GM23338 (cell line): ENCODE data around the gene NUP98. TPM values are rescaled to one million over a fixed set of nuclear protein-coding genes. Genes with fewer than 3 reads are reported as not detected.

Experiments
- ATAC-seq: fragments of 200-7000 bp; cut with Tn5 transposase; 3 replicates; pipeline ENCODE4 v1.9.1; 2020
- DNase-seq: peaks from one replicate; pipeline ENCODE4 v3.0.0-alpha.2; 2015; ENCODE audit warnings: low spot score
- H2AFZ ChIP-seq: fragments of 200-600 bp; sonication (generic); 2 replicates; pipeline ENCODE4 v1.8.0; 2016; ENCODE audit warnings: antibody characterized with exemption, mild to moderate bottlenecking, moderate library complexity
- H3F3A ChIP-seq: fragments of 200-600 bp; sonication (generic); replicated peaks from 2 replicates; pipeline ENCODE4 v1.8.0; 2017; ENCODE audit warnings: antibody characterized with exemption, mixed run types, low read depth
- H3K27ac ChIP-seq: fragments of 200-600 bp; sonication (generic); 2 replicates; pipeline ENCODE4 v1.6.1; 2016; ENCODE audit warnings: low read depth
- H3K27me3 ChIP-seq: fragments of 200-600 bp; sonication (generic); 2 replicates; pipeline ENCODE4 v1.8.0; 2016; ENCODE audit warnings: mild to moderate bottlenecking, mixed run types, moderate library complexity; ENCODE audit not compliant: insufficient read depth
- H3K36me3 ChIP-seq: fragments of 200-600 bp; sonication (generic); 2 replicates; pipeline ENCODE4 v1.8.0; 2016; ENCODE audit warnings: mild to moderate bottlenecking; ENCODE audit not compliant: insufficient read depth
- H3K4me1 ChIP-seq: fragments of 200-600 bp; sonication (generic); 2 replicates; pipeline ENCODE4 v1.8.0; 2016; ENCODE audit warnings: mild to moderate bottlenecking, moderate library complexity; ENCODE audit not compliant: insufficient read depth
- H3K4me2 ChIP-seq: fragments of 200-600 bp; sonication (generic); 2 replicates; pipeline ENCODE4 v1.7.1; 2017; ENCODE audit warnings: mixed run types
- H3K4me3 ChIP-seq: fragments of 200-600 bp; sonication (generic); 2 replicates; pipeline ENCODE4 v1.6.1; 2016; ENCODE audit warnings: mixed run types
- H3K79me2 ChIP-seq: fragments of 200-600 bp; sonication (generic); replicated peaks from 2 replicates; pipeline ENCODE4 v1.8.0; 2017; ENCODE audit warnings: mild to moderate bottlenecking; ENCODE audit not compliant: insufficient read depth
- H3K9me2 ChIP-seq: fragments of 200-600 bp; sonication (generic); 2 replicates; pipeline ENCODE4 v1.8.0; 2017; ENCODE audit not compliant: insufficient read depth
- H4K20me1 ChIP-seq: fragments of 200-600 bp; sonication (generic); replicated peaks from 2 replicates; pipeline ENCODE4 v1.8.0; 2017; ENCODE audit warnings: mild to moderate bottlenecking; ENCODE audit not compliant: insufficient read depth
- H3K27ac Mint-ChIP-seq: 2 replicates; pipeline ENCODE4 v1.8.0; 2020; ENCODE audit warnings: inconsistent platforms, mild to moderate bottlenecking, moderate library complexity, mixed read lengths
- H3K27me3 Mint-ChIP-seq: 3 replicates; pipeline ENCODE4 v1.8.0; 2022; ENCODE audit warnings: low read depth, mild to moderate bottlenecking, moderate library complexity, mixed read lengths, inconsistent platforms; ENCODE audit not compliant: insufficient read depth, poor library complexity
- H3K36me3 Mint-ChIP-seq: 3 replicates; pipeline ENCODE4 v1.8.0; 2021; ENCODE audit warnings: low read depth, mild to moderate bottlenecking, inconsistent platforms, moderate library complexity, mixed read lengths
- H3K4me1 Mint-ChIP-seq: 3 replicates; pipeline ENCODE4 v1.8.0; 2020; ENCODE audit warnings: mild to moderate bottlenecking, inconsistent platforms, mixed read lengths
- H3K4me3 Mint-ChIP-seq: 3 replicates; pipeline ENCODE4 v1.8.0; 2021; ENCODE audit warnings: moderate library complexity, mild to moderate bottlenecking, inconsistent platforms, mixed read lengths
- H3K9me3 Mint-ChIP-seq: 3 replicates; pipeline ENCODE4 v1.8.0; 2020; ENCODE audit warnings: moderate library complexity, mild to moderate bottlenecking, inconsistent platforms, mixed read lengths
- CREB1 ChIP-seq: fragments of 250-450 bp; sonication (Bioruptor Pico); IDR thresholded peaks from 2 replicates; pipeline ENCODE4 v1.5.0; 2020; ENCODE audit warnings: low read depth, mild to moderate bottlenecking, moderate library complexity
- NANOG ChIP-seq: IDR thresholded peaks from 2 replicates; pipeline ENCODE4 v1.6.1; 2016; ENCODE audit warnings: antibody characterized with exemption, borderline replicate concordance
- POLR2AphosphoS5 ChIP-seq: IDR thresholded peaks from 2 replicates; pipeline ENCODE4 v1.6.1; 2016; ENCODE audit warnings: antibody characterized with exemption, low read depth
- STAT1 ChIP-seq: IDR thresholded peaks from one replicate; pipeline ENCODE4 v1.6.1; 2016; ENCODE audit warnings: antibody characterized with exemption; ENCODE audit not compliant: unreplicated experiment
- ZNF331 ChIP-seq: fragments of 250-450 bp; sonication (Bioruptor Pico); IDR thresholded peaks from 2 replicates; pipeline ENCODE4 v1.5.0; 2020; ENCODE audit warnings: low read depth, mild to moderate bottlenecking, moderate library complexity
- polyA plus RNA-seq: library from polyadenylated mRNA; unstranded; fragments of >200 nt; fragmentation: Nextera tagmentation; extraction: Ambion mirVana; gene quantifications from 2 replicates; pipeline ENCODE4 v1.2.1, GENCODE V29; 2016
- total RNA-seq: library from RNA; depleted of rRNA; stranded (reverse); fragments of >200 nt; shearing (Covaris generic); gene quantifications from 2 replicates; pipeline ENCODE4 v1.2.3, GENCODE V29; 2014
- TF ChIP-seq, protein P1 (sequence below), 2 experiments: fragments of 200-600 bp in 1 of 2; sonication (generic) in 1 of 2; conservative IDR thresholded peaks; 2 replicates each; pipeline versions ENCODE4 v1.5.1 to v1.6.1; 2016 to 2017; ENCODE audit warnings: antibody characterized with exemption in 2 of 2, low read depth in 2 of 2, mild to moderate bottlenecking in 2 of 2, moderate library complexity in 1 of 2
- TF ChIP-seq, protein P2 (sequence below): fragments of 250-450 bp; sonication (Bioruptor Pico); IDR thresholded peaks from 2 replicates; pipeline ENCODE4 v1.5.0; 2020; ENCODE audit warnings: mild to moderate bottlenecking, moderate library complexity

Gene NUP98
- total and polyA plus RNA-seq, 2 experiments from 2014 or later, result 23.9 to 174 TPM

DNA sequence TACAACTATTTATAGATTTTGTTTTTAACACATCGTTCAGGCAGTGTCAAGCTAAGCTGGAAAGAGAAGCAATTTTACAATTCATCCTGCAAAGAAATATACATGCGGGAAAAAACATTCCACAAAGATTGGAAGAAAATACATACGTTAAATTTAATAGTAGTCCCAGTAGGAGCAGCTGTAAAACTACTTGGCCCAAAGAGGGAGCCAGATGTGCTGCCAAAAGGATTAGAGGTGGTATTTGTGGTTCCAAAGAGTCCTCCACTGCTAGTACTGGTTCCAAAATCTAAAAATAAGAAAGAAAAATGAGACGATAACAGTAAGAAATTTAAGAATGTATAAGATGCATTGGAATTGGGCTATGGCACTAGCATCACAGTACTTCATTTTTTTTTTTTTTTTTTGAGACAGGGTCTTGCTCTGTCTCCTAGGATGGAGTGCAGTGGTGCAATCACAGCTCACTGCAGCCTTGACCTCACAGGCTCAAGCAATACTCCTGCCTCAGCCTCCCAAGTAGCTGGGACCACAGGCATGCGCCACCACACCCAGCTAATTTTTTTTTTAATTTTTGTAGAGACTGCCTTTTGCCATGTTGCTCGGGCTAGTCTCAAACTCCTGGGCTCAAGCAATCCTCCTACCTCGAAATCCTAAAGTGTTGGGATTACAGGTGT, 21.5 kb downstream of the NUP98 start:
- TF ChIP-seq, protein P1, sequence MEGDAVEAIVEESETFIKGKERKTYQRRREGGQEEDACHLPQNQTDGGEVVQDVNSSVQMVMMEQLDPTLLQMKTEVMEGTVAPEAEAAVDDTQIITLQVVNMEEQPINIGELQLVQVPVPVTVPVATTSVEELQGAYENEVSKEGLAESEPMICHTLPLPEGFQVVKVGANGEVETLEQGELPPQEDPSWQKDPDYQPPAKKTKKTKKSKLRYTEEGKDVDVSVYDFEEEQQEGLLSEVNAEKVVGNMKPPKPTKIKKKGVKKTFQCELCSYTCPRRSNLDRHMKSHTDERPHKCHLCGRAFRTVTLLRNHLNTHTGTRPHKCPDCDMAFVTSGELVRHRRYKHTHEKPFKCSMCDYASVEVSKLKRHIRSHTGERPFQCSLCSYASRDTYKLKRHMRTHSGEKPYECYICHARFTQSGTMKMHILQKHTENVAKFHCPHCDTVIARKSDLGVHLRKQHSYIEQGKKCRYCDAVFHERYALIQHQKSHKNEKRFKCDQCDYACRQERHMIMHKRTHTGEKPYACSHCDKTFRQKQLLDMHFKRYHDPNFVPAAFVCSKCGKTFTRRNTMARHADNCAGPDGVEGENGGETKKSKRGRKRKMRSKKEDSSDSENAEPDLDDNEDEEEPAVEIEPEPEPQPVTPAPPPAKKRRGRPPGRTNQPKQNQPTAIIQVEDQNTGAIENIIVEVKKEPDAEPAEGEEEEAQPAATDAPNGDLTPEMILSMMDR (conservative IDR thresholded peaks at IDR 0.05; ENCODE audit: low read depth in 2 of 2), result peak in 1 of 2 experiments; percentile 23; a peak in 1 of 4 replicates
- TF ChIP-seq CREB1 (CRISPR knock-in tag), result no peak
- Histone ChIP-seq H3K4me2 (no peak overlapping the region), H3K79me2 (peaks cover 27% of the 10 kb centered on the region), H3K27ac (no peak overlapping the region), H3K4me1 (no peaks in the 10 kb centered on the region), H3K27me3 (no peaks in the 10 kb centered on the region), H3K4me3 (no peak overlapping the region), H3F3A (peaks cover 8% of the 10 kb centered on the region), H3K9me2 (no peaks in the 10 kb centered on the region), H4K20me1 (peaks cover 24% of the 10 kb centered on the region), H2AFZ (no peak overlapping the region), H3K36me3 (peaks cover 84% of the 10 kb centered on the region)
- Mint-ChIP-seq H3K4me3 (no peak overlapping the region), H3K36me3 (peaks cover 83% of the 10 kb centered on the region), H3K27me3 (no peaks in the 10 kb centered on the region), H3K27ac (no peak overlapping the region), H3K9me3 (no peaks in the 10 kb centered on the region), H3K4me1 (no peaks in the 10 kb centered on the region)
- DNase-seq (no peak), ATAC-seq (no peak)

DNA sequence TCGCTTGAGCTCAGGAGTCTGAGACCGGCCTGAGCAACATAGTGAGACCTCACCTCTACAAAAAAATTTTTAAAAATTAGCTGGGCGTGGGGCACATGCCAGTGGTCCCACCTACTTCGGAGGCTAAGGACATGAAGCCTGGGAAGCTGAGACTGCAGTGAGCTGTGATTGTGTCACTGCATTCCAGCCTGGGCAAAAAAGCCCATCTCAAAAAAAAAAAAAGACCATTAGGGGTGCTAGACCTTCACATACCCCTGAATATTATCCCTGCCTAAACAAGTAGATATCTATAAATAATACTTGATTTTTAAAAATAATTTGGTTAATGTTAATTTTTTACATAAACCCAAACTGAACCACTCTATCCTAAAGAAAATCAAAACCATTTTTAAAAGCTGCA, 24.2 kb downstream of the NUP98 start:
- peaks cover 83% of the 10 kb centered on the region for H3K36me3 Mint-ChIP-seq
- peaks cover 80% of the 10 kb centered on the region for H3K36me3 ChIP-seq

More for the DNA sequence above, 24.2 kb downstream of the NUP98 start:
- Histone ChIP-seq H3K4me2 (no peak overlapping the region), H3F3A (peaks cover 9% of the 10 kb centered on the region; the same call in 1 of the 2 replicates), H3K4me1 (no peaks in the 10 kb centered on the region), H4K20me1 (peaks cover 18% of the 10 kb centered on the region), H3K9me2 (no peaks in the 10 kb centered on the region), H3K4me3 (no peak overlapping the region), H3K27me3 (no peaks in the 10 kb centered on the region), H3K79me2 (peaks cover 14% of the 10 kb centered on the region), H2AFZ (no peak overlapping the region), H3K27ac (no peak overlapping the region)
- no peaks in the 10 kb centered on the region for H3K4me1 Mint-ChIP-seq
- no peak overlapping the region for H3K27ac Mint-ChIP-seq
- no peak overlapping the region for H3K4me3 Mint-ChIP-seq
- no peaks in the 10 kb centered on the region for H3K27me3 Mint-ChIP-seq
- no peak for TF ChIP-seq STAT1
- TF ChIP-seq POLR2AphosphoS5, result no peak
- TF ChIP-seq NANOG, result no peak
- TF ChIP-seq, protein P2, sequence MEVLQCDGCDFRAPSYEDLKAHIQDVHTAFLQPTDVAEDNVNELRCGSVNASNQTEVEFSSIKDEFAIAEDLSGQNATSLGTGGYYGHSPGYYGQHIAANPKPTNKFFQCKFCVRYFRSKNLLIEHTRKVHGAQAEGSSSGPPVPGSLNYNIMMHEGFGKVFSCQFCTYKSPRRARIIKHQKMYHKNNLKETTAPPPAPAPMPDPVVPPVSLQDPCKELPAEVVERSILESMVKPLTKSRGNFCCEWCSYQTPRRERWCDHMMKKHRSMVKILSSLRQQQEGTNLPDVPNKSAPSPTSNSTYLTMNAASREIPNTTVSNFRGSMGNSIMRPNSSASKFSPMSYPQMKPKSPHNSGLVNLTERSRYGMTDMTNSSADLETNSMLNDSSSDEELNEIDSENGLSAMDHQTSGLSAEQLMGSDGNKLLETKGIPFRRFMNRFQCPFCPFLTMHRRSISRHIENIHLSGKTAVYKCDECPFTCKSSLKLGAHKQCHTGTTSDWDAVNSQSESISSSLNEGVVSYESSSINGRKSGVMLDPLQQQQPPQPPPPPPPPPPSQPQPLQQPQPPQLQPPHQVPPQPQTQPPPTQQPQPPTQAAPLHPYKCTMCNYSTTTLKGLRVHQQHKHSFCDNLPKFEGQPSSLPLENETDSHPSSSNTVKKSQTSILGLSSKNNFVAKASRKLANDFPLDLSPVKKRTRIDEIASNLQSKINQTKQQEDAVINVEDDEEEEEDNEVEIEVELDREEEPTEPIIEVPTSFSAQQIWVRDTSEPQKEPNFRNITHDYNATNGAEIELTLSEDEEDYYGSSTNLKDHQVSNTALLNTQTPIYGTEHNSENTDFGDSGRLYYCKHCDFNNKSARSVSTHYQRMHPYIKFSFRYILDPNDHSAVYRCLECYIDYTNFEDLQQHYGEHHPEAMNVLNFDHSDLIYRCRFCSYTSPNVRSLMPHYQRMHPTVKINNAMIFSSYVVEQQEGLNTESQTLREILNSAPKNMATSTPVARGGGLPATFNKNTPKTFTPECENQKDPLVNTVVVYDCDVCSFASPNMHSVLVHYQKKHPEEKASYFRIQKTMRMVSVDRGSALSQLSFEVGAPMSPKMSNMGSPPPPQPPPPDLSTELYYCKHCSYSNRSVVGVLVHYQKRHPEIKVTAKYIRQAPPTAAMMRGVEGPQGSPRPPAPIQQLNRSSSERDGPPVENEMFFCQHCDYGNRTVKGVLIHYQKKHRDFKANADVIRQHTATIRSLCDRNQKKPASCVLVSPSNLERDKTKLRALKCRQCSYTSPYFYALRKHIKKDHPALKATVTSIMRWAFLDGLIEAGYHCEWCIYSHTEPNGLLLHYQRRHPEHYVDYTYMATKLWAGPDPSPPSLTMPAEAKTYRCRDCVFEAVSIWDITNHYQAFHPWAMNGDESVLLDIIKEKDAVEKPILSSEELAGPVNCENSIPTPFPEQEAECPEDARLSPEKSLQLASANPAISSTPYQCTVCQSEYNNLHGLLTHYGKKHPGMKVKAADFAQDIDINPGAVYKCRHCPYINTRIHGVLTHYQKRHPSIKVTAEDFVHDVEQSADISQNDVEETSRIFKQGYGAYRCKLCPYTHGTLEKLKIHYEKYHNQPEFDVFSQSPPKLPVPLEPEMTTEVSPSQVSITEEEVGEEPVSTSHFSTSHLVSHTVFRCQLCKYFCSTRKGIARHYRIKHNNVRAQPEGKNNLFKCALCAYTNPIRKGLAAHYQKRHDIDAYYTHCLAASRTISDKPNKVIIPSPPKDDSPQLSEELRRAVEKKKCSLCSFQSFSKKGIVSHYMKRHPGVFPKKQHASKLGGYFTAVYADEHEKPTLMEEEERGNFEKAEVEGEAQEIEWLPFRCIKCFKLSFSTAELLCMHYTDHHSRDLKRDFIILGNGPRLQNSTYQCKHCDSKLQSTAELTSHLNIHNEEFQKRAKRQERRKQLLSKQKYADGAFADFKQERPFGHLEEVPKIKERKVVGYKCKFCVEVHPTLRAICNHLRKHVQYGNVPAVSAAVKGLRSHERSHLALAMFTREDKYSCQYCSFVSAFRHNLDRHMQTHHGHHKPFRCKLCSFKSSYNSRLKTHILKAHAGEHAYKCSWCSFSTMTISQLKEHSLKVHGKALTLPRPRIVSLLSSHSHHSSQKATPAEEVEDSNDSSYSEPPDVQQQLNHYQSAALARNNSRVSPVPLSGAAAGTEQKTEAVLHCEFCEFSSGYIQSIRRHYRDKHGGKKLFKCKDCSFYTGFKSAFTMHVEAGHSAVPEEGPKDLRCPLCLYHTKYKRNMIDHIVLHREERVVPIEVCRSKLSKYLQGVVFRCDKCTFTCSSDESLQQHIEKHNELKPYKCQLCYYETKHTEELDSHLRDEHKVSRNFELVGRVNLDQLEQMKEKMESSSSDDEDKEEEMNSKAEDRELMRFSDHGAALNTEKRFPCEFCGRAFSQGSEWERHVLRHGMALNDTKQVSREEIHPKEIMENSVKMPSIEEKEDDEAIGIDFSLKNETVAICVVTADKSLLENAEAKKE (CRISPR knock-in tag), result no peak
- TF ChIP-seq ZNF331, result no peak
- TF ChIP-seq, protein P1 (conservative IDR thresholded peaks at IDR 0.05; ENCODE audit: low read depth in 2 of 2), result no peak
- DNase-seq (no peak), ATAC-seq (no peak)
- H3K9me3 Mint-ChIP-seq, result no peaks in the 10 kb centered on the region
